DOHH2 (cell line): Measurements from ENCODE around the gene SEPTIN10.

Source experiments
- H3F3A ChIP-seq: fragments of 200-600 bp; sonication (generic), shearing (Covaris generic); 2 replicates; pipeline ENCODE4 v1.6.0; 2016; ENCODE audit warnings: antibody characterized with exemption, mild to moderate bottlenecking; ENCODE audit not compliant: control insufficient read depth, insufficient read depth
- H3K27ac ChIP-seq: fragments of 200-600 bp; sonication (generic); 2 replicates; pipeline ENCODE4 v1.5.1; 2014; ENCODE audit warnings: low read depth, mild to moderate bottlenecking, low read length, moderate library complexity
- H3K27me3 ChIP-seq: fragments of 200-600 bp; sonication (generic); 2 replicates; pipeline ENCODE4 v1.6.1; 2014; ENCODE audit warnings: mild to moderate bottlenecking, low read length, mixed read lengths; ENCODE audit not compliant: control insufficient read depth
- H3K36me3 ChIP-seq: fragments of 200-600 bp; sonication (generic); 2 replicates; pipeline ENCODE4 v1.6.1; 2014; ENCODE audit warnings: mild to moderate bottlenecking, low read length, moderate library complexity, mixed read lengths; ENCODE audit not compliant: control insufficient read depth
- H3K4me1 ChIP-seq: fragments of 200-600 bp; sonication (generic); 2 replicates; pipeline ENCODE4 v1.6.1; 2014; ENCODE audit warnings: mild to moderate bottlenecking, low read length, mixed read lengths; ENCODE audit not compliant: control insufficient read depth
- H3K4me2 ChIP-seq: fragments of 200-600 bp; sonication (generic); 2 replicates; pipeline ENCODE4 v1.6.0; 2014; ENCODE audit warnings: mild to moderate bottlenecking, low read length, moderate library complexity
- H3K4me3 ChIP-seq: fragments of 200-600 bp; sonication (generic); 2 replicates; pipeline ENCODE4 v1.5.1; 2014; ENCODE audit warnings: mild to moderate bottlenecking, low read length, mixed read lengths
- H3K79me2 ChIP-seq: fragments of 200-600 bp; sonication (generic); 2 replicates; pipeline ENCODE4 v1.6.1; 2014; ENCODE audit warnings: mild to moderate bottlenecking, low read length, mixed read lengths; ENCODE audit not compliant: control insufficient read depth
- H3K9me2 ChIP-seq: fragments of 200-600 bp; sonication (generic); replicated peaks from 2 replicates; pipeline ENCODE4 v1.6.1; 2014; ENCODE audit warnings: mild to moderate bottlenecking, low read length, mixed read lengths; ENCODE audit not compliant: control insufficient read depth
- H3K9me3 ChIP-seq: fragments of 200-600 bp; sonication (generic); 2 replicates; pipeline ENCODE4 v1.6.1; 2014; ENCODE audit warnings: antibody characterized with exemption, low read length, mixed read lengths; ENCODE audit not compliant: control insufficient read depth, insufficient read depth
- H4K20me1 ChIP-seq: fragments of 200-600 bp; sonication (generic); 2 replicates; pipeline ENCODE4 v1.6.0; 2014; ENCODE audit warnings: low read depth, mild to moderate bottlenecking, antibody characterized with exemption, low read length, moderate library complexity; ENCODE audit not compliant: control insufficient read depth, insufficient read depth
- EZH2phosphoT487 ChIP-seq: fragments of 200-600 bp; sonication (generic); IDR thresholded peaks from 2 replicates; pipeline ENCODE4 v1.6.1; 2017; ENCODE audit warnings: borderline replicate concordance, mild to moderate bottlenecking, antibody characterized with exemption, low read length, moderate library complexity, mixed read lengths
- TF ChIP-seq, protein P1 (sequence below): fragments of 200-600 bp; sonication (generic); IDR thresholded peaks from one replicate; pipeline ENCODE4 v1.5.1; 2014; ENCODE audit warnings: antibody characterized with exemption, mild to moderate bottlenecking, low read depth, low read length; ENCODE audit not compliant: poor library complexity, severe bottlenecking

The SEPTIN10 gene

DNA sequence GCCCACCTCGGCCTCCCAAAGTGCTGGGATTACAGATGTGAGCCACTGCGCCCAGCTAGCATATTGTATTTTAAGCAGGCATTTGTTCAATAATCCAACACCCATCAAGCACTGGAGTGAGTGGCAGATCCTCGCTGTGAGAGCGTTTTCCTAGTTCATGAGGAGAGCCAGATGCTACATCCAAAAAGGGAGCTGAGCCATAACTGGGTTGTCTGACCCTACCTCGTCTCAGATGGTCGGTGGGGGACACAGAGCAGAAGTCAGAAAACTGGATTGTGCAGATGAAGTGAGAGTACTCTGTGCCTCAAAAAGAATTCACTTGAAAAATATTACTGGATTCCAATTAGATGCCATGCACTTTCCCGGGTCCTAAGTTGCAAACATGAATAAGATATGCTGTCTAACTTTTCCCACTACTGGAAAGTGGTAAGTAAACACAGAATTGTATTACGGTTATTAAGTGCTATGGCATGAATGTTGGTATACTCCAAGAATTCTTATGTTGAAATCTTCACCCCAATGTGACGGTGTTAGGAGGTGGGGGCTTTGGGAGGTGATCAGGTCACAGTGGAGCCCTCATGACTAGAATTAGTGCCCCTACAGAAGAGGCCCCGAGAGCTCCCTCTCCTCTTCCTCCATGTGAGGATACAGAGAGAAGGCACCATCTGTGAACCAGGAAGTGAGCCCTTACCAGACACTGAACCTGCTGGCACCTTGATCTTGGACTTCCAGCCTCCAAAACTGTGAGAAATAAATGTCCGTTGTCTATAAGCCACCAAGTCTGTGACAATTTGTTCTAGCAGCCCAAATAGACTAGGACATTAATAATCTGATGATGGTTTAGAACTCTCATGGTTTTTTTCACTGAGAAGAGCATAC is 21.9 kb upstream of the SEPTIN10 start:
- Histone ChIP-seq H3K9me2 (no peaks in the 10 kb centered on the region), H3K27ac (no peak overlapping the region), H4K20me1 (no peaks in the 10 kb centered on the region), H3K36me3 (no peaks in the 10 kb centered on the region), H3K79me2 (no peaks in the 10 kb centered on the region), H3K4me3 (no peak overlapping the region), H3F3A (no peaks in the 10 kb centered on the region), H3K9me3 (no peaks in the 10 kb centered on the region), H3K4me1 (no peaks in the 10 kb centered on the region), H3K4me2 (no peak overlapping the region), H3K27me3 (no peaks in the 10 kb centered on the region)
- TF ChIP-seq, protein P1, sequence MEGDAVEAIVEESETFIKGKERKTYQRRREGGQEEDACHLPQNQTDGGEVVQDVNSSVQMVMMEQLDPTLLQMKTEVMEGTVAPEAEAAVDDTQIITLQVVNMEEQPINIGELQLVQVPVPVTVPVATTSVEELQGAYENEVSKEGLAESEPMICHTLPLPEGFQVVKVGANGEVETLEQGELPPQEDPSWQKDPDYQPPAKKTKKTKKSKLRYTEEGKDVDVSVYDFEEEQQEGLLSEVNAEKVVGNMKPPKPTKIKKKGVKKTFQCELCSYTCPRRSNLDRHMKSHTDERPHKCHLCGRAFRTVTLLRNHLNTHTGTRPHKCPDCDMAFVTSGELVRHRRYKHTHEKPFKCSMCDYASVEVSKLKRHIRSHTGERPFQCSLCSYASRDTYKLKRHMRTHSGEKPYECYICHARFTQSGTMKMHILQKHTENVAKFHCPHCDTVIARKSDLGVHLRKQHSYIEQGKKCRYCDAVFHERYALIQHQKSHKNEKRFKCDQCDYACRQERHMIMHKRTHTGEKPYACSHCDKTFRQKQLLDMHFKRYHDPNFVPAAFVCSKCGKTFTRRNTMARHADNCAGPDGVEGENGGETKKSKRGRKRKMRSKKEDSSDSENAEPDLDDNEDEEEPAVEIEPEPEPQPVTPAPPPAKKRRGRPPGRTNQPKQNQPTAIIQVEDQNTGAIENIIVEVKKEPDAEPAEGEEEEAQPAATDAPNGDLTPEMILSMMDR = no peak
- no peak for TF ChIP-seq EZH2phosphoT487

DNA sequence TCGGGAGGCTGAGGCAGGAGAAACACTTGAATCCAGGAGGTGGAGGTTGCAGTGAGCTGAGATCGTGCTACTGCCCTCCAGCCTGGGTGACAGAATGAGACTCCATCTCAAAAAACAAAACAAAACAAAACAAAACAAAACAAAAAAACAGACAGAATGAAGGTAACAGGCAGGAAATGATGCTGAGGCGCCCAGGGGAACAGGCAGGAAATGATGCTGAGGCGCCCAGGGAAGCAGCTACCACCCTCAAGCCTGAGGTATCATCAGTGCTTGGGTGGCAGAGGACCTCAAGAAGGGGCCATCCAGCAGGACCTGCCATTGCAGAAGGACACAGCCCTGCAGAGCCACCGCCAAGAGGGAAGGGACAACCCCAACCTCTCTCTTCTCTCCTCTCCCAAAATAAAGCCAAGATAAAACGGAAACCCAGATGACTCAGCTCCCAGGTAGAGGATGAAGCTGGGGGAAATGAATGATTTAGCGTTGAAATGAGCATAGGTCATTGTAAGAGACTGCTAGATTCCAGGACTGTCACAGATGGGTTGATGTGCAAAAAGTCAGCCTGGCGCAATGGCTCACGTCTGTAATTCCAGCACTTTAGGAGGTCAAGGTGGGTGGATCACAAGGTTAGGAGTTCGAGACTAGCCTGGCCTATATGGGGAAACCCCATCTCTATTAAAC is 19.7 kb upstream of the SEPTIN10 start:
- Histone ChIP-seq H3K36me3 (no peaks in the 10 kb centered on the region), H3K4me3 (no peak overlapping the region), H3K27ac (no peak overlapping the region), H3F3A (no peaks in the 10 kb centered on the region), H3K9me3 (no peaks in the 10 kb centered on the region), H4K20me1 (no peaks in the 10 kb centered on the region), H3K4me1 (no peaks in the 10 kb centered on the region), H3K27me3 (no peaks in the 10 kb centered on the region), H3K4me2 (no peak overlapping the region), H3K9me2 (no peaks in the 10 kb centered on the region), H3K79me2 (no peaks in the 10 kb centered on the region)
- no peak for TF ChIP-seq EZH2phosphoT487
- TF ChIP-seq, protein P1 = no peak

DNA sequence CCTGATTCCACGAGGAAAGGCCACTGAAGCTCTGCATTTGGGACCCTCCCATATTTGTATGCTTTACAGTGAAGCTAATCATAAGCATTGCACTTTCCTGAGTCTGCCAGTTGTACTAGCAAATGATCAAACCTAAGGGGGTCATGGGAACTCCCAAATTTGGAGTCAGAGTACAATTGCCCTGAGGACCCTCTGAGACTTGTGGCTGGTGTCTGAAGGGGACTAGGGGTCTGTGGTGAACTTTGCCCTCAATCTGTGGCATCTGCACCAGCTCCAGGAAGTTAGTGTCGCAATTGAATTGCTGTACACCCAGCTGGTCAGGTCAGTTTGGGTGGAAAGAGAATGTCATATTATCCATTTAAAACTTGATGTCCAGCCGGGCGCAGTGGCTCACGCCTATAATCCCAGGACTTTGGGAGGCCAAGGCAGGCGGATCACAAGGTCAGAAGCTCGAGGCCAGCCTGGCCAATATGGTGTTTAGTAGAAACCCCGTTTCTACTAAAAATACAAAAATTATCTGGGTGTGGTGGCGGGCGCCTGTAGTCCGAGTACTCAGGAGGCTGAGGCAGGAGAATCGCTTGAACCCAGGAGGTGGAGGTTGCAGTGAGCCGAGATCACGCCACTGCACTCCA is 18.5 kb upstream of the SEPTIN10 start:
- H3K4me2 ChIP-seq = no peak overlapping the region
- H3F3A ChIP-seq = no peaks in the 10 kb centered on the region
- H3K79me2 ChIP-seq = no peaks in the 10 kb centered on the region
- H3K36me3 ChIP-seq = no peaks in the 10 kb centered on the region
- no peaks in the 10 kb centered on the region for H3K9me3 ChIP-seq
- H3K27me3 ChIP-seq = no peaks in the 10 kb centered on the region
- no peaks in the 10 kb centered on the region for H3K4me1 ChIP-seq
- TF ChIP-seq, protein P1 = no peak
- no peak for TF ChIP-seq EZH2phosphoT487
- H3K4me3 ChIP-seq = no peak overlapping the region
- H3K27ac ChIP-seq = no peak overlapping the region
- H4K20me1 ChIP-seq = no peaks in the 10 kb centered on the region
- no peaks in the 10 kb centered on the region for H3K9me2 ChIP-seq
